Panc1 (cell line): Measurements from ENCODE around the gene LRRC25. TPM values are rescaled to one million over a fixed set of nuclear protein-coding genes. Genes with fewer than 3 reads are reported as not detected.

ENCODE experiments used
- ATAC-seq: fragments of 200-7000 bp; cut with Tn5 transposase; 2 replicates; pipeline ENCODE4 v1.9.1; 2020; ENCODE audit warnings: mild to moderate bottlenecking, moderate library complexity
- BruUV-seq: library from RNA; stranded (reverse); fragments of 400-500 nt; replicated peaks from 2 replicates; lab custom pipeline; 2021; lab: Mats Ljungman, UMichigan
- CTCF ChIA-PET: fragments of 300-600 bp; sonication (Branson Sonifier 250); formaldehyde crosslinking; loops from one replicate; lab custom pipeline; 2022; ENCODE audit warnings: antibody characterized with exemption; lab: Charles Lee
- POLR2A ChIA-PET: fragments of 300-600 bp; sonication (Branson Sonifier 250); formaldehyde crosslinking; loops from one replicate; lab custom pipeline; 2022; ENCODE audit warnings: antibody characterized with exemption; lab: Charles Lee
- DNase-seq: peaks from one replicate; pipeline ENCODE4 v3.0.0-alpha.2; 2010; ENCODE audit warnings: low read depth, low spot score
- H3K27ac ChIP-seq: 2 replicates; pipeline ENCODE4 v1.5.1; 2011; ENCODE audit warnings: mild to moderate bottlenecking, low read length, inconsistent platforms
- H3K27me3 ChIP-seq: fragments of 200-500 bp; sonication (Bioruptor generic); 2 replicates; pipeline ENCODE4 v1.6.0; 2014; ENCODE audit warnings: low read length, inconsistent platforms; ENCODE audit not compliant: control insufficient read depth, insufficient read depth
- H3K36me3 ChIP-seq: fragments of 200-500 bp; sonication (Bioruptor generic); 2 replicates; pipeline ENCODE4 v1.5.1; 2014; ENCODE audit warnings: inconsistent platforms, mild to moderate bottlenecking, low read length, moderate library complexity; ENCODE audit not compliant: control insufficient read depth, insufficient read depth
- H3K4me1 ChIP-seq: 2 replicates; pipeline ENCODE4 v1.5.1; 2011; ENCODE audit warnings: inconsistent platforms, mild to moderate bottlenecking, low read length, moderate library complexity; ENCODE audit not compliant: control insufficient read depth, insufficient read depth
- H3K4me3 ChIP-seq, 2 experiments: 2 replicates each; pipeline ENCODE4 v1.5.1; 2011 to 2012; ENCODE audit warnings: low read depth in 2 of 2, low read length in 2 of 2, mild to moderate bottlenecking in 2 of 2, inconsistent platforms in 1 of 2, moderate library complexity in 1 of 2
- H3K9me3 ChIP-seq: fragments of 200-500 bp; sonication (Bioruptor generic); 2 replicates; pipeline ENCODE4 v1.5.1; 2014; ENCODE audit warnings: low read depth, mild to moderate bottlenecking, inconsistent platforms, low read length, moderate library complexity; ENCODE audit not compliant: control insufficient read depth, insufficient read depth
- POLR2AphosphoS5 ChIP-seq: IDR thresholded peaks from 2 replicates; pipeline ENCODE4 v1.6.1; 2012; ENCODE audit warnings: mild to moderate bottlenecking, low read depth, low read length, moderate library complexity
- SIN3A ChIP-seq: IDR thresholded peaks from 2 replicates; pipeline ENCODE4 v1.6.1; 2012; ENCODE audit warnings: low read depth, mild to moderate bottlenecking, low read length, moderate library complexity, borderline replicate concordance; ENCODE audit not compliant: insufficient read depth
- TCF7L2 ChIP-seq: IDR thresholded peaks from 2 replicates; pipeline ENCODE4 v1.6.1; 2011; ENCODE audit warnings: mild to moderate bottlenecking, low read depth, low read length, inconsistent platforms
- in situ Hi-C: cut with HindIII; loops from 2 replicates; pipeline ENCODE4 v1.10.0; 2016; ENCODE audit warnings: low sequenced_read_pairs, low pct_unique_long_range_greater_than_20kb
- intact Hi-C: fragments of 100-400 bp; cut with micrococcal nuclease; formaldehyde crosslinking; loops from one replicate; pipeline ENCODE4 v1.10.0; 2022; ENCODE audit not compliant: unreplicated experiment
- total RNA-seq: library from RNA; stranded (reverse); gene quantifications from one replicate; pipeline ENCODE4 v1.2.1, GENCODE V29; 2021; ENCODE audit not compliant: unreplicated experiment
- TF ChIP-seq, protein P1 (sequence below), 2 experiments: IDR thresholded peaks; 2 replicates each; pipeline ENCODE4 v1.6.1; 2011 to 2012; ENCODE audit warnings: low read depth in 2 of 2, control low read depth in 1 of 2, low read length in 1 of 2, mild to moderate bottlenecking in 1 of 2, moderate library complexity in 1 of 2; ENCODE audit not compliant: insufficient read depth in 1 of 2
- TF ChIP-seq, protein P2 (sequence below): fragments of 450-650 bp; IDR thresholded peaks from 2 replicates; pipeline ENCODE4 v1.5.1; 2017; ENCODE audit warnings: mild to moderate bottlenecking

Gene LRRC25
- total RNA-seq, 1 experiment from 2014 or later, result 0.15 TPM

- ChIA-PET CTCF (interaction anchor here (0.6 kb wide), 1 partner anchor 497 kb away, joined by 4 read pairs; no protein-coding TSS in a partner anchor), POLR2A (interaction anchor here (0.6 to 0.9 kb wide), 2 partner anchors 9 to 12 kb away, joined by 5 to 8 read pairs; no protein-coding TSS in a partner anchor)
- ATAC-seq (peak; percentile 64), DNase-seq (no peak)
- in situ Hi-C loops (no loop called here), intact Hi-C loops (no loop called here)
- no TSS peak for BruUV-seq
- H3K4me3 ChIP-seq, result peak overlapping the region; percentile 16 to 18; a peak in 1 of 4 replicates
- H3K27ac ChIP-seq, result peak overlapping the region; percentile 54; the same call in 1 of the 2 replicates
- peaks cover 52% of the 10 kb centered on the region for H3K4me1 ChIP-seq
- no peaks in the 10 kb centered on the region for H3K27me3 ChIP-seq
- TF ChIP-seq TCF7L2, result no peak
- TF ChIP-seq, protein P1, sequence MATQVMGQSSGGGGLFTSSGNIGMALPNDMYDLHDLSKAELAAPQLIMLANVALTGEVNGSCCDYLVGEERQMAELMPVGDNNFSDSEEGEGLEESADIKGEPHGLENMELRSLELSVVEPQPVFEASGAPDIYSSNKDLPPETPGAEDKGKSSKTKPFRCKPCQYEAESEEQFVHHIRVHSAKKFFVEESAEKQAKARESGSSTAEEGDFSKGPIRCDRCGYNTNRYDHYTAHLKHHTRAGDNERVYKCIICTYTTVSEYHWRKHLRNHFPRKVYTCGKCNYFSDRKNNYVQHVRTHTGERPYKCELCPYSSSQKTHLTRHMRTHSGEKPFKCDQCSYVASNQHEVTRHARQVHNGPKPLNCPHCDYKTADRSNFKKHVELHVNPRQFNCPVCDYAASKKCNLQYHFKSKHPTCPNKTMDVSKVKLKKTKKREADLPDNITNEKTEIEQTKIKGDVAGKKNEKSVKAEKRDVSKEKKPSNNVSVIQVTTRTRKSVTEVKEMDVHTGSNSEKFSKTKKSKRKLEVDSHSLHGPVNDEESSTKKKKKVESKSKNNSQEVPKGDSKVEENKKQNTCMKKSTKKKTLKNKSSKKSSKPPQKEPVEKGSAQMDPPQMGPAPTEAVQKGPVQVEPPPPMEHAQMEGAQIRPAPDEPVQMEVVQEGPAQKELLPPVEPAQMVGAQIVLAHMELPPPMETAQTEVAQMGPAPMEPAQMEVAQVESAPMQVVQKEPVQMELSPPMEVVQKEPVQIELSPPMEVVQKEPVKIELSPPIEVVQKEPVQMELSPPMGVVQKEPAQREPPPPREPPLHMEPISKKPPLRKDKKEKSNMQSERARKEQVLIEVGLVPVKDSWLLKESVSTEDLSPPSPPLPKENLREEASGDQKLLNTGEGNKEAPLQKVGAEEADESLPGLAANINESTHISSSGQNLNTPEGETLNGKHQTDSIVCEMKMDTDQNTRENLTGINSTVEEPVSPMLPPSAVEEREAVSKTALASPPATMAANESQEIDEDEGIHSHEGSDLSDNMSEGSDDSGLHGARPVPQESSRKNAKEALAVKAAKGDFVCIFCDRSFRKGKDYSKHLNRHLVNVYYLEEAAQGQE (IDR thresholded peaks at IDR 0.05; ENCODE audit: insufficient read depth in 1 of 2, low read depth in 2 of 2, low read length in 1 of 2), result no peak
- TF ChIP-seq POLR2AphosphoS5, result no peak
- TF ChIP-seq, protein P2, sequence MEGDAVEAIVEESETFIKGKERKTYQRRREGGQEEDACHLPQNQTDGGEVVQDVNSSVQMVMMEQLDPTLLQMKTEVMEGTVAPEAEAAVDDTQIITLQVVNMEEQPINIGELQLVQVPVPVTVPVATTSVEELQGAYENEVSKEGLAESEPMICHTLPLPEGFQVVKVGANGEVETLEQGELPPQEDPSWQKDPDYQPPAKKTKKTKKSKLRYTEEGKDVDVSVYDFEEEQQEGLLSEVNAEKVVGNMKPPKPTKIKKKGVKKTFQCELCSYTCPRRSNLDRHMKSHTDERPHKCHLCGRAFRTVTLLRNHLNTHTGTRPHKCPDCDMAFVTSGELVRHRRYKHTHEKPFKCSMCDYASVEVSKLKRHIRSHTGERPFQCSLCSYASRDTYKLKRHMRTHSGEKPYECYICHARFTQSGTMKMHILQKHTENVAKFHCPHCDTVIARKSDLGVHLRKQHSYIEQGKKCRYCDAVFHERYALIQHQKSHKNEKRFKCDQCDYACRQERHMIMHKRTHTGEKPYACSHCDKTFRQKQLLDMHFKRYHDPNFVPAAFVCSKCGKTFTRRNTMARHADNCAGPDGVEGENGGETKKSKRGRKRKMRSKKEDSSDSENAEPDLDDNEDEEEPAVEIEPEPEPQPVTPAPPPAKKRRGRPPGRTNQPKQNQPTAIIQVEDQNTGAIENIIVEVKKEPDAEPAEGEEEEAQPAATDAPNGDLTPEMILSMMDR, result no peak
- TF ChIP-seq SIN3A, result no peak
- no peaks in the 10 kb centered on the region for H3K9me3 ChIP-seq
- H3K36me3 ChIP-seq, result no peaks in the 10 kb centered on the region
Observed at GRCh38 chr19:18428787-18429674, 31.6 kb upstream of the LRRC25 start.

GRCh38 chr19:18428173-18428786, 30.9 kb upstream of the LRRC25 start:
- no peaks in the 10 kb centered on the region for H3K36me3 ChIP-seq
- no peaks in the 10 kb centered on the region for H3K9me3 ChIP-seq
- H3K4me1 ChIP-seq, result peaks cover 57% of the 10 kb centered on the region
- TF ChIP-seq POLR2AphosphoS5, result no peak
- TF ChIP-seq, protein P1 (IDR thresholded peaks at IDR 0.05; ENCODE audit: insufficient read depth in 1 of 2, low read depth in 2 of 2, low read length in 1 of 2), result no peak
- no peak for TF ChIP-seq SIN3A
- TF ChIP-seq, protein P2, result no peak
- no peak for TF ChIP-seq TCF7L2
- ChIA-PET POLR2A (interaction anchor here (0.9 kb wide), 1 partner anchor 8 kb away, joined by 5 read pairs; no protein-coding TSS in a partner anchor), CTCF (interaction anchor here (0.6 kb wide), 1 partner anchor 497 kb away, joined by 4 read pairs; no protein-coding TSS in a partner anchor)
- BruUV-seq, result no TSS peak
- peak overlapping the region; percentile 54; the same call in 1 of the 2 replicates for H3K27ac ChIP-seq
- ATAC-seq (peak; percentile 13), DNase-seq (no peak)
- in situ Hi-C loops (no loop called here), intact Hi-C loops (no loop called here)
- no peak overlapping the region for H3K4me3 ChIP-seq
- H3K27me3 ChIP-seq, result no peaks in the 10 kb centered on the region
